ENCODE data around the gene BDH1. TPM values are rescaled to one million over a fixed set of nuclear protein-coding genes. Genes with fewer than 3 reads are reported as not detected.

Gene BDH1
- polyA plus RNA-seq, 1 of the 3 experiments (the other 2 are of a cell fraction) = 19.8 TPM

DNA sequence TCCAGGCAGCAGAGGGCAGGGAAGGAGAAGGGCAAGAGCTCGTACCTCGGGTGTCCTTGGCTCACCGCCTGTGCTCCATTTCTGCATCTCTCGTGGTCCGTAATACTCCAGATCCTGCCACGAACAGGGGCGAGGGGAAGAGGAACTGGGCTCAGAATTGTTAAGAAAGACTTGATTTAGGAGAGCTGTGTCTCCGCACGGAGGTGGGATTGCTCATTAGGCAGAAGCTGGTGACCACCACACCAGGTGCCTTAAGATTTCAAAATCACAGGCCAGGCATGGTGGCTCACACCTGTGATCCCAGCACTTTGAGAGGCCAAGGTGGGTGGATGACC lies 37.2 kb upstream of the BDH1 start (continued):
- TF ChIP-seq JUND (IDR thresholded peaks at IDR 0.05) = no peak
- TF ChIP-seq, protein P1, sequence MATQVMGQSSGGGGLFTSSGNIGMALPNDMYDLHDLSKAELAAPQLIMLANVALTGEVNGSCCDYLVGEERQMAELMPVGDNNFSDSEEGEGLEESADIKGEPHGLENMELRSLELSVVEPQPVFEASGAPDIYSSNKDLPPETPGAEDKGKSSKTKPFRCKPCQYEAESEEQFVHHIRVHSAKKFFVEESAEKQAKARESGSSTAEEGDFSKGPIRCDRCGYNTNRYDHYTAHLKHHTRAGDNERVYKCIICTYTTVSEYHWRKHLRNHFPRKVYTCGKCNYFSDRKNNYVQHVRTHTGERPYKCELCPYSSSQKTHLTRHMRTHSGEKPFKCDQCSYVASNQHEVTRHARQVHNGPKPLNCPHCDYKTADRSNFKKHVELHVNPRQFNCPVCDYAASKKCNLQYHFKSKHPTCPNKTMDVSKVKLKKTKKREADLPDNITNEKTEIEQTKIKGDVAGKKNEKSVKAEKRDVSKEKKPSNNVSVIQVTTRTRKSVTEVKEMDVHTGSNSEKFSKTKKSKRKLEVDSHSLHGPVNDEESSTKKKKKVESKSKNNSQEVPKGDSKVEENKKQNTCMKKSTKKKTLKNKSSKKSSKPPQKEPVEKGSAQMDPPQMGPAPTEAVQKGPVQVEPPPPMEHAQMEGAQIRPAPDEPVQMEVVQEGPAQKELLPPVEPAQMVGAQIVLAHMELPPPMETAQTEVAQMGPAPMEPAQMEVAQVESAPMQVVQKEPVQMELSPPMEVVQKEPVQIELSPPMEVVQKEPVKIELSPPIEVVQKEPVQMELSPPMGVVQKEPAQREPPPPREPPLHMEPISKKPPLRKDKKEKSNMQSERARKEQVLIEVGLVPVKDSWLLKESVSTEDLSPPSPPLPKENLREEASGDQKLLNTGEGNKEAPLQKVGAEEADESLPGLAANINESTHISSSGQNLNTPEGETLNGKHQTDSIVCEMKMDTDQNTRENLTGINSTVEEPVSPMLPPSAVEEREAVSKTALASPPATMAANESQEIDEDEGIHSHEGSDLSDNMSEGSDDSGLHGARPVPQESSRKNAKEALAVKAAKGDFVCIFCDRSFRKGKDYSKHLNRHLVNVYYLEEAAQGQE (IDR thresholded peaks at IDR 0.05; ENCODE audit: low read depth, low read length) = no peak

DNA sequence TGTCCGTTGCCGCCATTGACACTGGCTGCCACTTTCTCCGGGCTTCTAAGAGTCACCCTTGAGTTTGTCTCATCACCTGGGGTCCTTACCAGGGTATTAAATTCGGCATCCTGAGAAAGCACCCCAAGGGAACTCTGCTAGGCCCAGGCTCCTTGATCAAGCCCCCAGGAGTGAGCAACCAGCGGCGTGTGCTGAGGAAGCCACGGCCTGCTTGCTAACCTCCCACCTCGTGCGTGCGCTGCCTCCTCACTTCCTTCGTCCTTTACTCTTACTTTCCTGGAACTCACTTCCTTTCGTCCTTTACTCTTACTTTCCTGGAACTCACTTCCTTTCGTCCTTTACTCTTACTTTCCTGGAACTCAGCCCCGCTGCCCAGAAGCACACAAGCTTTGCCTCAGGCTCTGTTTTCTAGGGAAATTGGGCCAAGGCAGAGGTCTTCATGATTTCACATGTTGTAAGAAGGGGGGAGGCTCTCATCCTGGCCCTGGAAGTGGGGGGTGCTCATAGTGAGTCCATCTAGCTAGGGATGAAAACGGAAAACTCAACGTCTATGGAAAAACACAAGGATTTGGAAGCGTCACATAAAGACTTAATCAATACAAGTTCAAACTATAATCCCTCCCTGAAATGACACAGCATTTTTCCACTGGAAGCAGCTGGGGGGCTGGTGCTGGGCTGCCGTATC lies 36.7 kb upstream of the BDH1 start:
- 86% methylated on average over 18 of the region's 18 CpGs for WGBS (ENCODE audit: low lambda C conversion rate)
- Histone ChIP-seq H3F3A (replicated peaks; ENCODE audit: insufficient read depth) (no peaks in the 10 kb centered on the region), H3K9me2 (no peaks in the 10 kb centered on the region), H2AFZ (ENCODE audit: low read depth) (no peak overlapping the region), H3K9me3 (no peaks in the 10 kb centered on the region), H3K4me3 (ENCODE audit: low read depth in 2 of 2, low read length in 1 of 2) (no peak overlapping the region), H3K27me3 (ENCODE audit: insufficient read depth) (no peaks in the 10 kb centered on the region), H3K79me2 (ENCODE audit: insufficient read depth) (no peaks in the 10 kb centered on the region), H4K20me1 (ENCODE audit: insufficient read depth) (no peaks in the 10 kb centered on the region), H3K27ac (ENCODE audit: low read depth in 2 of 2, low read length in 1 of 2) (no peak overlapping the region), H3K36me3 (replicated peaks in 1 of 2; ENCODE audit: control insufficient read depth in 1 of 2, insufficient read depth in 2 of 2, low read length in 1 of 2) (no peaks in the 10 kb centered on the region), H3K9ac (no peak overlapping the region), H3K4me1 (ENCODE audit: control insufficient read depth in 1 of 2, insufficient read depth in 2 of 2, low read depth in 1 of 2, low read length in 1 of 2) (no peaks in the 10 kb centered on the region; a peak in 1 of 4 replicates), H3K4me2 (no peak overlapping the region)
- no peak for DNase-seq
- POLR2A ChIA-PET = no interaction called here
- TF ChIP-seq, protein P1 (IDR thresholded peaks at IDR 0.05; ENCODE audit: low read depth, low read length) = no peak
- no peak for TF ChIP-seq GATA2 (CRISPR knock-in tag; IDR thresholded peaks at IDR 0.05)
- no peak for TF ChIP-seq TAF1 (IDR thresholded peaks at IDR 0.05; ENCODE audit: borderline replicate concordance, low read depth, low read length)
- TF ChIP-seq MXI1 (IDR thresholded peaks at IDR 0.05; ENCODE audit: low read depth, low read length) = no peak
- no peak for TF ChIP-seq FOXJ3 (CRISPR knock-in tag; IDR thresholded peaks at IDR 0.05)
- TF ChIP-seq RXRA (IDR thresholded peaks at IDR 0.05; ENCODE audit: borderline replicate concordance, low read depth) = no peak
- TF ChIP-seq EZH2phosphoT487 (IDR thresholded peaks at IDR 0.05; ENCODE audit: borderline replicate concordance, low read depth) = no peak
- no peak for TF ChIP-seq ELF1 (IDR thresholded peaks at IDR 0.05)
- no peak for TF ChIP-seq POLR2AphosphoS5 (IDR thresholded peaks at IDR 0.05; ENCODE audit: low read depth, low read length)
- TF ChIP-seq EP300 (IDR thresholded peaks at IDR 0.05; ENCODE audit: borderline replicate concordance in 1 of 2, low read depth in 1 of 2, low read length in 1 of 2) = no peak
- TF ChIP-seq RAD21 (IDR thresholded peaks at IDR 0.05; ENCODE audit: low read length) = no peak
- TF ChIP-seq RFX5 (IDR thresholded peaks at IDR 0.05; ENCODE audit: low read length) = no peak
- no peak for TF ChIP-seq MEF2A (IDR thresholded peaks at IDR 0.05; ENCODE audit: borderline replicate concordance, low read depth)
- CTCF ChIA-PET = no interaction called here

All from SK-N-SH (cell line).